Glomerular endothelial cell (primary cell): ENCODE results near the gene SDR39U1. TPM values are rescaled to one million over a fixed set of nuclear protein-coding genes. Genes with fewer than 3 reads are reported as not detected.
A peak's percentile ranks its signal among the peaks of the same experiment; 100 is the strongest.

Source experiments
- DNase-seq: peaks from one replicate; pipeline ENCODE4 v3.0.0-alpha.2; 2011; ENCODE audit warnings: low read depth, low spot score; ENCODE audit errors: extremely low read depth
- total RNA-seq: library from RNA; depleted of rRNA; stranded (reverse); fragments of >200 nt; gene quantifications from 2 replicates; pipeline ENCODE4 v1.2.3, GENCODE V29; 2015

The SDR39U1 gene
- total RNA-seq, 1 donor from 2014 or later, result 21.2 TPM

DNA sequence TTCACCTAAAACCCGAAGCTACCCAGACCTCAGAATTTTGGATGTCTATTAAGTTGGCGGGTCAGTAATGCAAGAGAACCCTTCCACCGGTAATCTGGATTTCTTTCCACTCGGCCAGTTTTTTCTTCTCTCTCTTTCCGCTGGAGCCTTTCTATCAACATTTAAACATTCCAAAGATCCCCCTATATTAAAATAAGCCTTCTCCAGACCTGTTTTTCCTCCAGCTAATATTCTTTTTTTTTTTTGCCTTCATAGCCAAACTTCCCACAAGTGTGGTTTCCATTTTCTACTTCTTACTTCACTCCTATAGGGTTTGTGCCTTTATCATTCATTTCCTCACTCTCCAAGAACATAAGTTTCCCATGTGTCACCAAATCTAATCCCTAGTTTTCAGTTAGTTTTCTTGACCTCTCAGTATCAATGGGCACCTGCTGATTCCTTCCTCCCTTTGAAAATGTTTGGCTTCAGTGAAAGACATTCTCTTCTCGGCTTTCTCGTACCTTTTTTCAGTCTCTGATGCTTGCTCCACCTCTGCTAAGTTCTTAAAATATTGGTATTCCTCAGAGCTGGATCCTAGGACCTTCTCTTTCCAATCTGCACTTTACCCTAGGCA lies 583 bp upstream of the SDR39U1 start:
- no peak for DNase-seq

DNA sequence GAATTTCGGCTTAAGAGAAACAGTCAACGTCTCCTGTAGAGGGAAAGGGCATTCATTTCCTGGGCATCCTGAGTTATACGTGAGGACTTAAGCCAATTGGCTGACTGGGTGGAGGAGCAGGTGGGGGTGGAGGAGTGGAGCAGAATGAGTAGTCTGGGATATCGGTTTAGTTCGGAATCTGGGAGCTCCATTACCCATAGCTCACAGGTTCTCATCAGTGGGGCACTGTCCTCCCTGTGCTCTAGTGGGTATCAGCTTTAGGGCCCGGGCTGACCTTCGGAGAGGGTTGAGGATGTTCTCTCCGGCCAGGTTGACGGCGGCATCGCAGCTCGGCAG lies 704 bp downstream of the SDR39U1 start:
- DNase-seq, result no peak

DNA sequence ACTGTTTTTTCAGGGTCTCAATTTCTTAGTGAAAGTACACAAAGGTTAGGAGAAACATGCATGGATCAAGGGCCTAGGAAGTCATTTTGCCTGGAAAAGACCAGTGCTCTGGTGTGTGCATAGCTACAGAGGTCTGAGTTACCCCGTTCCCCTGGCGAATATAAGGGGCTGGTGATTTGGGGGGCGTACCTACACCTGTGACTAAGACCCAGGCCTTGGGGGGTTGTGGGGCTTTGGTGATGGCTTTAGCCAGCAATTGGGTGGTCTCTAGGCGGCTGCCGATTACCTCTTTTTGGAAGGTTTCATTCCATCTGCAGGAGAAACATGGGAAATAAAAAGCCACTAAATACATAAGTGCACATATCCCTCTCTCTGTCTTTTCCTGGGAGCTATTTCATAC lies 1.1 kb downstream of the SDR39U1 start:
- no peak for DNase-seq

DNA sequence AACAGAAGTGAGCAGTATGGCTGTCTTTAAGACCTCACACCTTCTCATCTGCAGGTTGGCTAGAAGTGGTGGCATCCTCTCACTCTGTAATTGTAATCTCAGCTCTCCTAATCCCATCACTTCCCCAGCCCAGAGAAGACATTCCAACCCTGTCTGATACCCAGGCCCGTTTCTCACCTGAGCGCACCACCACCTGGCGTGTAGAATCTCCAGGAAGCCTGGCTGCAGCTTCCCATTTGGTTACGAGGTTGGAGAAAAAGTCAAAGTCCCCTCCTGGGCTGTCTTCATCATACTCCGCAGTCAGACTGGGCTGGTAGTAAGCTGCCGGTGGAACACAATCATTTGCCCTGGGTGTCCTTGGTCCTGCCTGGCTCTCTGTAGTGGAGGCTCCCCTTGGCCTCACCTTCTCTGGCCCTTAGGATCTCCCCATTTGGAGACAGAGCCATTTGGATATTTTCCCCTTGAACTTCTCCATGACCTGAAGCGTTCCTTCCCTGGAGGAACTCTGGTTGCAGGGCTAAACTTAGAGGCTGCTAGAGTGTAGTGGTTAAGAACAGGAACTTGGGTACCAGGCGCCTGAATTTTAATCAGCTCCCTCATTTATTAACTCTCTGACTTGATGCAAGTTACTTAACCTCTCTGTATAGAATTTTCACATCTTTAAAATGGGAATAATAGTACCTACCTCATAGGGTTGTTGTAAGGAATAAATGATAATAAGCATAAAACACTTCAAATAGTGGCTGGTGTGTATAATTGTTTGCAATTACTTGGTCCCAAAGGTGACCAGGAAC lies 1.8 kb downstream of the SDR39U1 start:
- no peak for DNase-seq

DNA sequence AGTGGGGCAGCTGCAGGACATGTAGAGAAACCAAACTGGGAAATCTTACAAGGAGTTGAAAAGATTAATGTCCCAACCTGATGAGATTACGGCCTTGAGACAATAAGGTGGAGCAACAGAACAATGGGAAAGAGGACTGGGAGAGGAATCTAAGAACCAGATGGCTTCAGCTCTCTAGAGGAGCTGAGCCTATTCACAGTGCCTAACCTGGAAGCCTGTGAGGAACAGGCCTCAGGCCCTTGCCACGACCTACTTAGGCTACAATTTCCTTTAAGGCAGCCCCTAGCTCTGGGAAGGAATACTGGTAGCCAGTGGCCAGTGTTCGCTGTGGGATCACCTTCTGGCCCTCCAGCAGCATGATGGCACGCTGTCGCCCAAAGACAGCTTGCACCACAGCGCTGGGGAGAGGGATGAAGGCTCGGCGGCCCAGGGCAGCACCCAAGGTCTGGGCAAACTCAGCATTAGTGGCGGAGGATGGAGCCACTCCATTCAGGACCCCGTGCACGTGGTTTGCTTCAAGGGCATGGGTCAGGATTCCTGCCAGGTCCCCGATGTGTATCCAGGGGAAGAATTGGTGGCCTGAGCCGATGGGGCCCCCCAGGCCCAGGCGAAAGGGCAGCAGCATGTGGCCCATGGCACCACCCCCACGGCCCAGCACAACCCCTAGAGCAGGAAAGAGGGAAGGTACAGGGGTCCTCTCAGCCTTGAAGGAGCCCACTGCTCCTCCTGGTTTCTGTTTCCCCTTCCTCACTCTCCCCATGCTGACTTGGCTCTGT lies 2.6 kb downstream of the SDR39U1 start:
- DNase-seq, result no peak

DNA sequence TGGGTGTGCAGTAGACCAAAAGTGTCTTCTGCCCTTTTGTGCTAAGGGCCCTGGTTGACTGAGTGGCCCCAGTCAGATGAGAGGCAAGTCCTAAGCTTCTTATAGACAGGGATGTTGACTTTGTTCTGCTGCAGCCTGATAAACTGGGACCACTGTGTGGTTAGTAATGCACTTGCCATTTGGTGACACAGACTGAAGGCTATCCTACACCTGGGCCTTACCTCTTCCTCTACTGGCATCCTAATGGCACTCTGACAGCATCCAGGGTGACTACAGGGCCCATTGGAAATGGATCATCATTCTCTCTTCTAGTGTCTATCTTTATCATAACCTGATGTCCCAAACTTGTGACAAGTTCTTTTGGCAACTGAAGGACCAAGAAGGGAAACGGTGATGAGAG lies 3.3 kb downstream of the SDR39U1 start:
- DNase-seq, result no peak

DNA sequence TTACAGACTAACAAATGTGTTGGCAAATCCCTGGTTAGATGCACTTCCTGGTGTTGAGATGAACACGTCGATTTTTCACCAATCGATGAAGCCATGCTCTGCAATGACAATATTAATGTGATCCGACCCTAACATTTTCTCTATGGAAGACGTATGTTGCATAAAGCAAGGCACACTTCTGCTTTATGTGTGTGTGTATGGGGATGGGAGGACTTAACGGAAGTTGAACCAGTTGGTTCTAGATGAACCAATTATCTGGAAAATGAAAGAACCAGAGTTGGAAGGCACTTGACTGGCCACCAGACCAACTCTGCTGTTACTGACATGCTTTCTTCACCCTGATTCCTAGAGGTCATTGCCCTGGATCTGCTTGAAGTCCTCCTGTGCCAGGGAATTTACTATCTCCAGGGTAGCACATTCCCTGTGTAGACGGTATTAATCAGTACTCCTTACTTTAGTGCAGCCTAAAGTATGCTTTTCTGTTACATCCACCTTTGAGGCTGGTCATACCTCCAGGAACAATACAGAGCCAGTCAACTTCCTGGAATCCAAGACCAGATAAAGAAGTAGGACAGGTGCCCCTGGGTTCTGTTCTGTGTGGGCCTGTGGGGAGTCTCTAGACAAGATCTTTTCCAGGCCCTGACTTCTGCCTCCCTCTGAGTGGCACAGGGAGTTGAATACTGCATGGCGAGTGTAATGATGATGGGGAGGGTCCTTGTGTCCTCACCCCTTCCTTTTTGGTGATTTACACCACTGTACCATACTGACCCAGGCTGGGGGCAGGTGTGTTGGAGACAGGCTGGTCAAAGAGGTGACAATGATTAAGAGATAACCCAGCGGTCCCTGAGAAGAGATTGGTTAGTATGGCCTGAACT lies 4.1 kb downstream of the SDR39U1 start:
- DNase-seq, result no peak

DNA sequence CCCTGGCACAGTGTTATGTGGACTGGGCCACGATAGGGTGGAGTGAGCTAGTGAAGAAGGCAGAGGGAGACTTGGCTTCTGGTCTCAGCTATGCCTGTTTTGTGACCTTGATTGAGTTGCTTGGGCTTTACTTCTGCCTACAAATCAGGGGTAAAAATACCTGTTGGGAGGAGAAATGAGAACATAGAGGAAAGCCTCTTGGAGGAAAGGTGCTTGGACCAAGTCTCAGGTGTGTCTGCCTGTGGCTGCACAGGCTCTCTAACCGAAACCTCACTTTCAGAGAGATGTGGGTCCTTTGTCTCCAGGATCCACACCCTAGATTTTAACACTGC lies 4.9 kb downstream of the SDR39U1 start:
- no peak for DNase-seq

DNA sequence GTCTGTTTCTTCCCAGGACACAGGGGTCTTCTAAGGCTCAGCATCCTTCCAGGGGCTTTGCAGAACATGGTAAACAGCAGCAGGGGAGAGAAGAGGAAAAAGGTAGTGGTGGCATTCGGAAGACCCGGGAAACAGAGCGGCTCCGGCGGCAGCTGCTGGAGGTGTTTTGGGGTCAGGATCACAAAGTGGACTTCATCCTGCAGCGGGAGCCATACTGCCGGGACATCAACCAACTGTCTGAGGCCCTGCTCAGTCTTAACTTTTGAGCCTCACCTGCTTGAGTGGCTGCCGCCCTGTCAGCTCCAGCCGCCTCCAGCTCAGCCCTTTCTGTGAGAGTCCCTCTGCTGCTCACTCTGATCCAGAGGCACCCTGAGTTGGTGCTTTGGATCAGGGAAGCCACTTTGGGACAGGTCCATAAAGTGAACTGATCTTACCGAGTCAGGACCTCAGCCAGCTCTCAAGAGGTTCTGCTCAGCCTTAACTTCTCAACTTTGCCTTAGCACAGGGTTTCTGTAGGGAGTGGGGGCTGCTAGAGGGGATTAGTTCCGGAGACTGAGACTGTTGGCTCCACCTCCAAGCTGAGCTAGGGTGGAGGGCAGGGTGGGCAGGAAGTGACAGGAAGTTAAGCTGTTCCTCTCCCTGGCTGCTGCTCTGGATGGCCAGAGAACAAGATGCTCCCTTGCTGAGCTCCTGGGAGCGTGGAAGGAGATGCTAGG lies 5.4 kb downstream of the SDR39U1 start:
- DNase-seq, result no peak

DNA sequence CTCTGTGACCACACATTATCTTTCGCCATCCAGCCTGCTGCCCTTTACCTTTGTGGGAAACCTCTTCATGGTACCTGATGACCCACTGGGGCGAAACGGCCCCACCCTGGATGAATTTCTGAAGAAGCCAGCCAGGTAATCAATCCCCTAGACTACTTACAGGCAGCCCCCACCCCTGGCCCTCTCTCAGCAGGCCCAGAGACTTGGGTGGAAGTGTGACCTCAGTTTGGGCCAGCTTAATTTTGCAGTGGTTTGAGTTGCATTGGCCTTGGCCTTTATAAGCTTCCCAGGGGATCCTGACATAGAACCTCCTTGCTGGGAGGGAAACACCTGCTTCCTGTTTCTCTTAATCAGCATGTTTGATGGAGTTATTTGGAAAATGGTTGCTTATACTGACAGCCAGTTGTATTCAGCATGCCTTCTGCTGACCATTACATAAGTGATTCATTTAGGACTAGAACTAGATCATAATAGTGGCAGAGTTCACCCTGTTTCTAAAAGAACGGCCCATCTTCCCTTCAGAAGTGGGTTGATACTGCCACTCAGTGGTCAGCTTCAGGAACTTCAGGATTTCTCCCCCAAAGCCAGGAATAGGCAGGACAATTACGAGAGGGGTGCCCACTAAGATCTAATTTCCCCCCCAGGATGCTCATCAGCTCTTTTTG lies 6.1 kb downstream of the SDR39U1 start:
- peak; percentile 86 for DNase-seq

DNA sequence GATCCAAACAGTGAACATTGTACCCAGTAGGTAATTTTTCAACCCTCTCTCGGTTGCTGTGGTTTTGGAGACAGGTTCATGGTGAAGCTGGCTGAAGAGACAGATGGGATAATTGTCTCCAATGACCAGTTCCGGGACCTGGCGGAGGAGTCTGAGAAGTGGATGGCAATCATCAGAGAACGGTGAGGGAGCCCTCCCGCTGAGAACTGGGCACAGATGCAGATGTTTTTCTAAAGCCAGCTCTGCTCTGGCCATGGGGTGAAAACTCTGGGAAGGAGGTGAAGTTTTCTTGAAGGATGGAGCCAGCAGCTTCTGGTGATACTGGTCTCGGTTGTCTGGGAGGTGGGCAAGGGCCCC lies 6.6 kb downstream of the SDR39U1 start:
- DNase-seq, result no peak

DNA sequence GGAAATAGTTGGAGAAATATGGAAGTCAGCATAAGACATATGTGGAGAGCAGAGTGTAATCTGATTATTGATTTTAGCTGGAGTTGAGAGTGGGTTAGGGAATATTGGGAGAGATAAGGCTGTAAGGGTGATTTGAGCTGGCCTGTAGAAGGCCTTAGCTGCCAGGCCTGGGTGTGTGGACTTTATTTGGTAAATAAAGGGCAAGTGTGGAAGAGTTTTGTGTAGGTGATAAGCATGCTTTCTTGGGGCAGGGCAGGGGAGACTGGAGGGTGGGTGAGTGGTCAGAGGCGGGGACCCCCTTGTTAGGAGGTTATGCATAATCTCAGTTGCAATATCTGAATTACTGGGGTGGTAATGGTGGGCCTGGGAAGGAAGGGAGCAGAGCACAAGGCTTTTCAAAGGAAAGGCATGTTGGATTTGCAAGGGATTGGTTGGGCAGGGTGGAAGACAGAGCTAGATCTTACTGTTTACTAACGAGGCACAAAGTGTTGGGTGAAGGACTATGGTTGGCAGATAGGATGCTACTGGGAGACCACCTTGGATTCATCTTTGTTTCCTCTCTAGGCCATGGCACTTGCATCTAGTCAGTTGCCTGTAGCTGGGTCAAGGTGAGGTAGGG lies 7.3 kb downstream of the SDR39U1 start:
- no peak for DNase-seq

DNA sequence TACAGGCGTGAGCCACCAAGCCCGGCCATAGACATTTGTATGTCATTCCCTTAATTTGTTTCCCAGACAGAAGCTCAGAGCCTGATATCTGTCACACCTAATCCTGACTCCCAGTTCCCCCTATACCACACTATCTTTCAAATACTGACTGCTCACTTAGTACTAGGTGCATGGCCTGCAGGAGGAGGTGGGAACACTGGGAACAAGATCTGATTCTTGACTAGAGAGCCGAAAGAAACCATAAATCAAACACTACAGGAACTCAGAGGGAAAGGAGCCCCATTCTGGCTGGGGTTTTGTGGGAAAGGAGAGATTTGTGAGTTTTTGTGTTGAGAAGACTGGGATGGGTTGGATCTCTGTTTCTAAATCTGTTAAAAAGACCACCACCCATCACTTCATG lies 7.9 kb downstream of the SDR39U1 start:
- DNase-seq, result no peak

DNA sequence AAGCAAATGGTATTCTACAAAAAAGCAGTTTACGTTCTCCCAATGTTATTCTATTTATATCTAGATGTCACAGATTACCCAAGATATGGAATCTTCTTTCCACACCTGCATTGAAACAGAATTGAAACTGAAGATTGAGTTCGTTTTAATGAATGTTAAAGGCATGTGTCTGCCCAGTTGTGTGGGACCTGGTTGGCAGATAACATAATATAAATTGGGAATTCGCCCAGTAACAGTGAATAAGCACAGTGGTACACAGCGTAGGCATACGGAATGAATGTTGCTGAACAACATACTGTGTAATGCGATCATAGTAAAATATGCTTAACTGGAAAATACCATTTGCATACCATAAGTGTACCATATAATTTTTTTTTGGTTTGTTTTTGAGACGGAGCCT lies 8.5 kb downstream of the SDR39U1 start:
- DNase-seq, result no peak

DNA sequence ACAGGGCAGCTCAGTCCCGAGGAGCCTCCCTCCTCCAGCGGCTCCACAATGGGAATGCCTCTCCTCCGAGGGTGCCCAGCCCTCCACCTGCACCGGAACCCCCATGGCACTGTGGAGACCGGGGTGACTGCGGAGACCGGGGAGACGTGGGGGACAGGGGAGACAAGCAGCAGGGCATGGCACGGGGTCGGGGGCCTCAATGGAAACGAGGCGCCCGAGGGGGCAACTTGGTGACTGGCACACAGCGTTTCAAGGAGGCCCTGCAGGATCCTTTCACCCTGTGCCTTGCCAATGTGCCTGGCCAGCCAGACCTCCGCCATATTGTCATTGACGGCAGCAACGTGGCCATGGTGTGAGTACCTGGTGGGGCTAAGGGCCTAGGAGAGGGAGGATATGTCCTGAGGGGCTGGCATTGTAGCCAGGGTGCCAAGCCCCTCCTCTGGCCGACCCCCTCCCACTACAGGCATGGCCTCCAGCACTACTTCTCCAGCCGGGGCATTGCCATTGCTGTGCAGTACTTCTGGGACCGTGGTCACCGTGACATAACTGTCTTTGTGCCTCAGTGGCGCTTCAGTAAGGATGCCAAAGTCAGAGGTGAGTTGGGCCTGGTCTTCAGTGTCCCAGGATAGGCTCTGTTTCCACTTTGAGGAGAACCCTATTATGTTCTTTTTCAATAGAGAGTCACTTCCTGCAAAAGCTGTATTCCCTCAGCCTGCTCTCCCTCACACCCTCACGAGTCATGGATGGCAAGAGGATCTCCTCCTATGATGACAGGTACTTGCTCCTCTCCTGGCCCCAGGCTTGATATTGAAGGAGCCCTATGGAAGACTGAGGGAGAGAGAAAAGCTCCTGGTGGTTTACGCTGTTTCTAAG lies 10.1 kb downstream of the SDR39U1 start:
- no peak for DNase-seq

DNA sequence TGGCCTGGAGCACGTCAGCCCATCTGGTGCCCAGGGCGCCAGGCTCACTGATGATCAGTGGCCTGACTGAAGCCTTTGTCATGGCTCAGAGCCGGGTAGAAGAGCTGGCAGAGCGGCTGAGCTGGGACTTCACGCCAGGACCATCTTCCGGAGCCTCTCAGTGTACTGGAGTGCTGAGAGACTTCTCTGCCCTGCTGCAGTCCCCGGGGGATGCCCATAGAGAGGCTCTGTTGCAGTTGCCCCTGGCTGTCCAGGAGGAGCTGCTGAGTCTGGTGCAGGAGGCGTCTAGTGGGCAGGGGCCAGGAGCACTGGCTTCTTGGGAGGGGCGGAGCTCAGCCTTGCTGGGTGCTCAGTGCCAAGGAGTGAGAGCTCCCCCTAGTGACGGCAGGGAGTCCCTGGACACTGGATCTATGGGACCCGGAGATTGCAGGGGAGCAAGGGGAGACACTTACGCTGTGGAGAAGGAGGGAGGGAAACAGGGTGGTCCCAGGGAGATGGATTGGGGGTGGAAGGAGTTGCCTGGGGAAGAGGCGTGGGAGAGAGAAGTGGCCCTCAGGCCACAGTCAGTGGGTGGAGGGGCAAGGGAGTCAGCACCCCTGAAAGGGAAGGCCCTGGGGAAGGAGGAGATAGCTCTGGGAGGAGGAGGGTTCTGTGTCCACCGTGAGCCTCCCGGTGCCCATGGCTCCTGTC lies 10.9 kb downstream of the SDR39U1 start:
- DNase-seq, result peak; percentile 72

DNA sequence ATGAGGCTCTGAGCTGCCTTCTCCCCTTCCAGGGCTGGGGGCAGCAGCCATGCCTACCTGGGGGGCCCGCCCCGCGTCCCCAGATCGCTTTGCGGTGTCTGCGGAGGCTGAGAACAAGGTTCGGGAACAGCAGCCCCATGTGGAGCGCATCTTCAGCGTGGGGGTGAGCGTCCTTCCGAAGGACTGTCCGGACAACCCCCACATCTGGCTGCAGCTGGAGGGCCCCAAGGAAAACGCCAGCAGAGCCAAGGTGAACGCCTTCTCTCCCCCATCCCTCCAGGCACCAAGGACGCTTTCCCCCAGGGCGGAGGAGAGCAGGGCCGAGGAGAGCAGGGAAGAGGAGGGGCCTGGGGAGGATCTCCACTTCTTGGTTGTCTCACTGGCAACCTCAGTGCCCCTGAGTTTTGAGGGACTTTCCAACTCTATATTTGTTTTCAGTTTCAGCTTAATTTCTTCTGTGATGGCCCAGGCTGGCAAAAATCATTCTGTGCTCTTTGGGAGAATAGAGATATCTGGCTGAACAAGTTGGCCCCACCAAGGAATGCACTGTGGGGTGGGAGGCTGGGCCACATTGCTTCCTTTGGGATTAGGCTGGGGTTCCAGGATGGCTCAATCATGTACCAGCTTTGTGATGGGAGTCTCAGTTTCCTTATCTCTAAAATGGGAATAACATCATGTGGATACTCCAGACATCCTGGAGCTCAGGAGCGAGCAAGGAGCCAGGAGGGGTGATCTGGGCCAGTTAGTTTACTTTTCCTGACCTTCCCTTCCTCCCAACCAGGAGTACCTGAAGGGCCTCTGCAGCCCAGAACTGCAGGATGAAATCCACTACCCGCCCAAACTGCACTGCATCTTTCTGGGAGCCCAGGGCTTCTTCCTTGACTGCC lies 11.7 kb downstream of the SDR39U1 start:
- no peak for DNase-seq
